Stomach smooth muscle (tissue), 2 donors: ENCODE results near the gene CRABP2.

Experiments
- H3K27ac ChIP-seq: one replicate; pipeline ENCODE4 v1.7.0; 2013; ENCODE audit warnings: mild to moderate bottlenecking, low read length, inconsistent platforms
- H3K27me3 ChIP-seq, 2 donors: one replicate each; pipeline ENCODE4 v1.7.0; 2013; ENCODE audit warnings: low read length in 2 of 2; ENCODE audit not compliant: insufficient read depth in 2 of 2, control insufficient read depth in 1 of 2
- H3K36me3 ChIP-seq, 2 donors: one replicate each; pipeline ENCODE4 v1.7.0; 2013; ENCODE audit warnings: low read length in 2 of 2; ENCODE audit not compliant: control insufficient read depth in 2 of 2, insufficient read depth in 2 of 2
- H3K4me1 ChIP-seq: one replicate; pipeline ENCODE4 v1.7.0; 2013; ENCODE audit warnings: low read length; ENCODE audit not compliant: control insufficient read depth, insufficient read depth
- H3K4me3 ChIP-seq, 2 donors: one replicate each; pipeline ENCODE4 v1.7.0; 2013; ENCODE audit warnings: low read length in 2 of 2
- H3K9ac ChIP-seq, 2 donors: one replicate each; pipeline ENCODE4 v1.7.0; 2013; ENCODE audit warnings: low read length in 2 of 2, mild to moderate bottlenecking in 1 of 2
- H3K9me3 ChIP-seq, 2 donors: one replicate each; pipeline ENCODE4 v1.7.0; 2013; ENCODE audit warnings: low read length in 2 of 2; ENCODE audit not compliant: control insufficient read depth in 2 of 2
- donor health status: healthy.
- donor health status: Pancreatic carcinoma.

CRABP2 gene

GRCh38 chr1:156698995-156699394, 6.4 kb downstream of the CRABP2 start:
- Histone ChIP-seq H3K9ac (no peak overlapping the region), H3K36me3 (no peaks in the 10 kb centered on the region)

GRCh38 chr1:156697481-156697880, 7.9 kb downstream of the CRABP2 start:
- no peaks in the 10 kb centered on the region for H3K4me1 ChIP-seq
- H3K27ac ChIP-seq = no peak overlapping the region
- H3K4me3 ChIP-seq = no peak overlapping the region
- no peaks in the 10 kb centered on the region for H3K36me3 ChIP-seq
- no peaks in the 10 kb centered on the region for H3K9me3 ChIP-seq
- peaks cover 15 to 24% of the 10 kb centered on the region in 2 donors for H3K27me3 ChIP-seq
- H3K9ac ChIP-seq = no peak overlapping the region

More at GRCh38 chr1:156698995-156699394, 6.4 kb downstream of the CRABP2 start:
- peaks cover 3 to 16% of the 10 kb centered on the region in 2 donors for H3K27me3 ChIP-seq
- peaks cover 2% of the 10 kb centered on the region for H3K4me1 ChIP-seq
- H3K4me3 ChIP-seq = no peak overlapping the region
- no peaks in the 10 kb centered on the region for H3K9me3 ChIP-seq
- no peak overlapping the region for H3K27ac ChIP-seq

GRCh38 chr1:156696755-156697154, 8.6 kb downstream of the CRABP2 start:
- H3K27ac ChIP-seq = no peak overlapping the region
- H3K4me1 ChIP-seq = no peaks in the 10 kb centered on the region
- H3K9me3 ChIP-seq = no peaks in the 10 kb centered on the region
- peaks cover 23 to 29% of the 10 kb centered on the region in 2 donors for H3K27me3 ChIP-seq
- no peaks in the 10 kb centered on the region for H3K36me3 ChIP-seq
- no peak overlapping the region for H3K4me3 ChIP-seq
- H3K9ac ChIP-seq = no peak overlapping the region

- no peak overlapping the region for H3K9ac ChIP-seq
- H3K4me1 ChIP-seq = peaks cover 2% of the 10 kb centered on the region
- no peaks in the 10 kb centered on the region for H3K36me3 ChIP-seq
- H3K27me3 ChIP-seq = peaks cover 32 to 41% of the 10 kb centered on the region in 2 donors
- no peak overlapping the region for H3K27ac ChIP-seq
- no peak overlapping the region for H3K4me3 ChIP-seq
- H3K9me3 ChIP-seq = no peaks in the 10 kb centered on the region
These were observed 10.8 kb downstream of the CRABP2 start for GRCh38 chr1:156694690-156694962.

- Histone ChIP-seq H3K27me3 (peaks cover 36 to 39% of the 10 kb centered on the region in 2 donors), H3K9ac (no peak overlapping the region), H3K4me1 (peaks cover 7% of the 10 kb centered on the region)
These were observed 11.3 kb downstream of the CRABP2 start for GRCh38 chr1:156693848-156694689.

GRCh38 chr1:156692925-156693847, 12.2 kb downstream of the CRABP2 start:
- Histone ChIP-seq H3K36me3 (no peaks in the 10 kb centered on the region), H3K9me3 (no peaks in the 10 kb centered on the region), H3K9ac (no peak overlapping the region), H3K27me3 (peaks cover 36 to 38% of the 10 kb centered on the region in 2 donors), H3K4me1 (peaks cover 8% of the 10 kb centered on the region), H3K27ac (no peak overlapping the region), H3K4me3 (no peak overlapping the region)

More at GRCh38 chr1:156693848-156694689, 11.3 kb downstream of the CRABP2 start:
- no peaks in the 10 kb centered on the region for H3K9me3 ChIP-seq
- no peak overlapping the region for H3K27ac ChIP-seq
- no peak overlapping the region for H3K4me3 ChIP-seq
- H3K36me3 ChIP-seq = no peaks in the 10 kb centered on the region

- Histone ChIP-seq H3K4me3 (no peak overlapping the region), H3K27ac (no peak overlapping the region), H3K27me3 (peaks cover 34 to 38% of the 10 kb centered on the region in 2 donors), H3K9me3 (no peaks in the 10 kb centered on the region), H3K36me3 (no peaks in the 10 kb centered on the region), H3K4me1 (peaks cover 8% of the 10 kb centered on the region), H3K9ac (no peak overlapping the region)
These were observed 12.9 kb downstream of the CRABP2 start for GRCh38 chr1:156692441-156692924.

- H3K9ac ChIP-seq = no peak overlapping the region
- peaks cover 8% of the 10 kb centered on the region for H3K4me1 ChIP-seq
- no peak overlapping the region for H3K27ac ChIP-seq
- no peaks in the 10 kb centered on the region for H3K9me3 ChIP-seq
- no peak overlapping the region for H3K4me3 ChIP-seq
- no peaks in the 10 kb centered on the region for H3K36me3 ChIP-seq
- H3K27me3 ChIP-seq = peaks cover 34 to 38% of the 10 kb centered on the region in 2 donors
These were observed 13.5 kb downstream of the CRABP2 start for GRCh38 chr1:156691665-156692440.

GRCh38 chr1:156691191-156691590, 14.2 kb downstream of the CRABP2 start:
- Histone ChIP-seq H3K9me3 (no peaks in the 10 kb centered on the region), H3K36me3 (no peaks in the 10 kb centered on the region), H3K27me3 (peaks cover 34 to 38% of the 10 kb centered on the region in 2 donors), H3K4me1 (peaks cover 8% of the 10 kb centered on the region), H3K9ac (no peak overlapping the region), H3K27ac (no peak overlapping the region), H3K4me3 (no peak overlapping the region)

- no peaks in the 10 kb centered on the region for H3K9me3 ChIP-seq
- H3K36me3 ChIP-seq = no peaks in the 10 kb centered on the region
- no peak overlapping the region for H3K4me3 ChIP-seq
- H3K9ac ChIP-seq = no peak overlapping the region
- H3K4me1 ChIP-seq = peaks cover 8% of the 10 kb centered on the region
- no peak overlapping the region for H3K27ac ChIP-seq
- H3K27me3 ChIP-seq = peaks cover 34 to 38% of the 10 kb centered on the region in 2 donors
These were observed 14.7 kb downstream of the CRABP2 start for GRCh38 chr1:156690675-156691036.
